ENCODE data around the gene PSMD13.

DNA sequence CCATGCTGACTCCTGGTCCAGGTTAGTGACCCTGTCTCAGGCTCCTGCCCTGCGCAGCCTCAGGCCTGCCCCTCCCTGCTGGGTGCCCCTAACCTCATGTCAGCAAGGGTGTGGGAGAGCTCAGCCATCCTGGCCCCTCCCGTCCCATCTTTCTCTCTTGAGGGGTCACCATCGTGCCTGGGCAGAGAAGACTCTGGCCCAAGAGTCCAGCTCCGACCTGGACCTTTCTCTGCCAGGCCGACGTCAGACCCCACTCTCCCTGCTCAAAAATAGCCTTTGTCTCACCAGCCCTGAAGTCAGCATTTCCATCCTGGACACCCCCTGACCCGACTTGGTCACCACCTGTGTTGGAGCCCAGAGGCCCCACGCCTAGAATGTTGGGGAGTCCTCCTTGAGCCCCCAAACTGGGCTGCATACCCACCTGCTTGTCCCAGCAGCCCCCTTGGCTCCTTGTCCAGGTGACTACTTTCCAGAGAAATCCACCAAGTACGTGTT is 39.0 kb upstream of the PSMD13 start:
- TF ChIP-seq, protein P1, sequence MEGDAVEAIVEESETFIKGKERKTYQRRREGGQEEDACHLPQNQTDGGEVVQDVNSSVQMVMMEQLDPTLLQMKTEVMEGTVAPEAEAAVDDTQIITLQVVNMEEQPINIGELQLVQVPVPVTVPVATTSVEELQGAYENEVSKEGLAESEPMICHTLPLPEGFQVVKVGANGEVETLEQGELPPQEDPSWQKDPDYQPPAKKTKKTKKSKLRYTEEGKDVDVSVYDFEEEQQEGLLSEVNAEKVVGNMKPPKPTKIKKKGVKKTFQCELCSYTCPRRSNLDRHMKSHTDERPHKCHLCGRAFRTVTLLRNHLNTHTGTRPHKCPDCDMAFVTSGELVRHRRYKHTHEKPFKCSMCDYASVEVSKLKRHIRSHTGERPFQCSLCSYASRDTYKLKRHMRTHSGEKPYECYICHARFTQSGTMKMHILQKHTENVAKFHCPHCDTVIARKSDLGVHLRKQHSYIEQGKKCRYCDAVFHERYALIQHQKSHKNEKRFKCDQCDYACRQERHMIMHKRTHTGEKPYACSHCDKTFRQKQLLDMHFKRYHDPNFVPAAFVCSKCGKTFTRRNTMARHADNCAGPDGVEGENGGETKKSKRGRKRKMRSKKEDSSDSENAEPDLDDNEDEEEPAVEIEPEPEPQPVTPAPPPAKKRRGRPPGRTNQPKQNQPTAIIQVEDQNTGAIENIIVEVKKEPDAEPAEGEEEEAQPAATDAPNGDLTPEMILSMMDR (IDR thresholded peaks at IDR 0.05; ENCODE audit: low read length), result no peak
- no peak for TF ChIP-seq EZH2 (IDR thresholded peaks at IDR 0.05; ENCODE audit: borderline replicate concordance, low read length)

Measured in OCI-LY1 (cell line).